ENCODE data around the gene ADORA2B. TPM values are rescaled to one million over a fixed set of nuclear protein-coding genes. Genes with fewer than 3 reads are reported as not detected.
A peak's percentile ranks its signal among the peaks of the same experiment; 100 is the strongest.

Gene ADORA2B
- total RNA-seq, 4 donors from 2014 or later = 35.3 to 55.3 (median 45.5) TPM

DNA sequence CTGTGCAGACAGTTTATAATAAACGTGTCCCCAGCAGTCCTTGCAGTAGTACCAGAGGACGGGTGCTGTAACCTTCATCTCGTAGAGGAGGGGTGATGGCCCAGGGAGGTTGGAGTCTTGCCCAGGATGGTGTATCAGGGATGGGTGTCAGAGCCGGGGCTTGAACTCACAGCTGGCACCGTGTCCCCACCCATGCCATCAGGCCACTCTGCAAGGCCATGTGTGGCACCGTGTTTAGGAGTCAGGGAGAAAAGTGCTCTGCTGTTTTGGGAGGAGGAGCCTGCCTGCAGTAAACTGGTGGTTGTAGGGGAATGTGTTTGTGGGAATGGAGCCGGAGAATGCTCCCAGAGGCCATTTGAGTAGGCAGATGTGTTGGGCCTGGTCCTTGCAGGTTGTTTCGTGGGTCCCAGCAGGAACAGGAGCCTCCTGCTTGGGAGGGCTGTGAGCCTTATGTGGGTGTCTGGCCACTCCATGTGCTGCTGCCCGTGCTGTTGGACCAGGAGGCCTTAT is 1.7 kb downstream of the ADORA2B start:
- WGBS = 46% methylated on average over 9 of the region's 9 CpGs
- Histone ChIP-seq H3K4me1 (peaks cover 43% of the 10 kb centered on the region), H3K27me3 (no peaks in the 10 kb centered on the region), H3K27ac (peak overlapping the region; percentile 89), H3K9me3 (no peaks in the 10 kb centered on the region), H3K36me3 (peaks cover 1% of the 10 kb centered on the region), H3K4me3 (peak overlapping the region; percentile 54)
- TF ChIP-seq, protein P1, sequence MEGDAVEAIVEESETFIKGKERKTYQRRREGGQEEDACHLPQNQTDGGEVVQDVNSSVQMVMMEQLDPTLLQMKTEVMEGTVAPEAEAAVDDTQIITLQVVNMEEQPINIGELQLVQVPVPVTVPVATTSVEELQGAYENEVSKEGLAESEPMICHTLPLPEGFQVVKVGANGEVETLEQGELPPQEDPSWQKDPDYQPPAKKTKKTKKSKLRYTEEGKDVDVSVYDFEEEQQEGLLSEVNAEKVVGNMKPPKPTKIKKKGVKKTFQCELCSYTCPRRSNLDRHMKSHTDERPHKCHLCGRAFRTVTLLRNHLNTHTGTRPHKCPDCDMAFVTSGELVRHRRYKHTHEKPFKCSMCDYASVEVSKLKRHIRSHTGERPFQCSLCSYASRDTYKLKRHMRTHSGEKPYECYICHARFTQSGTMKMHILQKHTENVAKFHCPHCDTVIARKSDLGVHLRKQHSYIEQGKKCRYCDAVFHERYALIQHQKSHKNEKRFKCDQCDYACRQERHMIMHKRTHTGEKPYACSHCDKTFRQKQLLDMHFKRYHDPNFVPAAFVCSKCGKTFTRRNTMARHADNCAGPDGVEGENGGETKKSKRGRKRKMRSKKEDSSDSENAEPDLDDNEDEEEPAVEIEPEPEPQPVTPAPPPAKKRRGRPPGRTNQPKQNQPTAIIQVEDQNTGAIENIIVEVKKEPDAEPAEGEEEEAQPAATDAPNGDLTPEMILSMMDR (IDR thresholded peaks at IDR 0.05) = no peak
- TF ChIP-seq POLR2AphosphoS5 (IDR thresholded peaks at IDR 0.05) = no peak
- no peak for TF ChIP-seq EP300 (IDR thresholded peaks at IDR 0.05)
- TF ChIP-seq POLR2A (IDR thresholded peaks at IDR 0.05) = no peak
- no peak for DNase-seq (ENCODE audit: low spot score in 2 of 2)

- no peak for DNase-seq (ENCODE audit: low spot score in 2 of 2)
- Histone ChIP-seq H3K9me3 (no peaks in the 10 kb centered on the region), H3K27me3 (no peaks in the 10 kb centered on the region), H3K36me3 (peaks cover 2% of the 10 kb centered on the region), H3K4me3 (peak overlapping the region; percentile 54), H3K27ac (peak overlapping the region; percentile 89), H3K4me1 (peaks cover 43% of the 10 kb centered on the region)
- 30% methylated on average over 2 of the region's 3 CpGs for WGBS
- TF ChIP-seq POLR2A (IDR thresholded peaks at IDR 0.05) = no peak
- no peak for TF ChIP-seq POLR2AphosphoS5 (IDR thresholded peaks at IDR 0.05)
- TF ChIP-seq, protein P1 (IDR thresholded peaks at IDR 0.05) = no peak
- TF ChIP-seq EP300 (IDR thresholded peaks at IDR 0.05) = no peak
Measured at GRCh38 chr17:15947271-15947670, 2.3 kb downstream of the ADORA2B start.

DNA sequence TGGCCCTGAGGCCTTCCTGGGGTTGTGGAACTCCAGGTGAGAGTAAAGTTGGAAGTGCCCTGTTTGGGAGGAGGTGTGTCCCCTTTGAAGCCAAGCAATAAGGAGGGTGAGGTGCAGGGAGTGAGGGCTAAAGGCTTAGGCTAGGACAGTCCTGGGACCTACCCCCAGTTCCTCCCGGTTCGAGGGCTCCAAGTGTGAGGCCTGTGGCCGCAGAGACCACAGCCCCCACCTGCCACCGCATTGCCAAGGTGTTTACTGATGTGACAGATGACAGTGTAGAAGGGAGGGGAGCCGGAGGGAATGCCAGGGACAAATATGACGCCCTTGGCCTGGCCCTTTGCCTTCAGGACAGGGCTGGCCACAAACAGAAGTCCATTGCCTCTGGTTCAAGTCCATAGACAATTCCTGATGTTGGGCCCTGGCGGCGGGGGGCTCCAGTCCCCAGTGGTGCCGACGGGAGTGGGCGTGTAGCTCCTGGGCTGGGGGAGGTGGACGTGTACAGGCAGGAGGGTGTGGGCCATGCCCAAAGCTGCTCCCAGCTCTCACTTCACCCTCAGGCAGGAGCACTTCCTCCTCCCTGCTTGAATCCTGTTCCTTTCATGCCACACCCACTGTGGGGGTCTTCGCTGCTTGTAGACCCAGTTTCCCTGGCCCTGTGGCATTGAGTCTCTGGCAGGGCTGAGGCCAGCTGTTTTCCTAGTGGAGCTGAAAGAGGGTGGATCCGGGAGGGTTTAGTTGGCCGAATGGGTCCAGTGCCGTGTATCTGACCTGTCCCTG is 3.2 kb downstream of the ADORA2B start:
- DNase-seq (ENCODE audit: low spot score in 2 of 2) = no peak
- peak overlapping the region; percentile 89 for H3K27ac ChIP-seq
- 69% methylated on average over 8 of the region's 16 CpGs for WGBS
- no peaks in the 10 kb centered on the region for H3K9me3 ChIP-seq
- peaks cover 2% of the 10 kb centered on the region for H3K36me3 ChIP-seq
- TF ChIP-seq POLR2AphosphoS5 (IDR thresholded peaks at IDR 0.05) (no peak), POLR2A (IDR thresholded peaks at IDR 0.05) (no peak), EP300 (IDR thresholded peaks at IDR 0.05) (no peak)
- TF ChIP-seq, protein P1 (IDR thresholded peaks at IDR 0.05) = no peak
- H3K27me3 ChIP-seq = no peaks in the 10 kb centered on the region
- peaks cover 43% of the 10 kb centered on the region for H3K4me1 ChIP-seq
- H3K4me3 ChIP-seq = no peak overlapping the region

GRCh38 chr17:15951368-15952047 is 6.6 kb downstream of the ADORA2B start:
- TF ChIP-seq POLR2AphosphoS5 (IDR thresholded peaks at IDR 0.05) (no peak), POLR2A (IDR thresholded peaks at IDR 0.05) (no peak)
- TF ChIP-seq, protein P1 (IDR thresholded peaks at IDR 0.05) = no peak
- peaks cover 2% of the 10 kb centered on the region for H3K36me3 ChIP-seq
- peaks cover 23% of the 10 kb centered on the region for H3K4me1 ChIP-seq
- DNase-seq (ENCODE audit: low spot score in 2 of 2) = no peak
- H3K27me3 ChIP-seq = no peaks in the 10 kb centered on the region
- H3K9me3 ChIP-seq = no peaks in the 10 kb centered on the region
- WGBS = 100% methylated on average over 1 of the region's 6 CpGs
- H3K4me3 ChIP-seq = no peak overlapping the region
- H3K27ac ChIP-seq = no peak overlapping the region

- H3K27ac ChIP-seq = no peak overlapping the region
- H3K36me3 ChIP-seq = peaks cover 2% of the 10 kb centered on the region
- TF ChIP-seq EP300 (IDR thresholded peaks at IDR 0.05) = no peak
- no peak for TF ChIP-seq POLR2AphosphoS5 (IDR thresholded peaks at IDR 0.05)
- TF ChIP-seq POLR2A (IDR thresholded peaks at IDR 0.05) = no peak
- TF ChIP-seq, protein P1 (IDR thresholded peaks at IDR 0.05) = no peak
- H3K27me3 ChIP-seq = no peaks in the 10 kb centered on the region
- H3K9me3 ChIP-seq = no peaks in the 10 kb centered on the region
- no peak overlapping the region for H3K4me3 ChIP-seq
- peak in 1 of 2 donors; percentile 15 for DNase-seq (ENCODE audit: low spot score in 2 of 2)
- 77% methylated on average over 7 of the region's 7 CpGs for WGBS
- H3K4me1 ChIP-seq = peaks cover 22% of the 10 kb centered on the region
Measured at GRCh38 chr17:15952048-15952532, 7.2 kb downstream of the ADORA2B start.
